Choroid plexus epithelial cell (primary cell): ENCODE results near the gene FAM83E.
"Not testable (repeated sequence)": the region's sequence is repeated elsewhere in the genome, so short reads cannot be mapped to it uniquely, and the experiment has no call there.

Experiments
- DNase-seq: peaks from one replicate; pipeline ENCODE4 v3.0.0-alpha.2; 2010; ENCODE audit warnings: low read depth
- H3K4me3 ChIP-seq: 2 replicates; pipeline ENCODE4 v1.5.1; 2011; ENCODE audit warnings: low read depth, mild to moderate bottlenecking, control low read depth, low read length, moderate library complexity
- TF ChIP-seq, protein P1 (sequence below): conservative IDR thresholded peaks from 2 replicates; pipeline ENCODE4 v1.5.1; 2011; ENCODE audit warnings: low read depth, mild to moderate bottlenecking, control low read depth, inconsistent platforms, low read length, moderate library complexity

The FAM83E gene

DNA sequence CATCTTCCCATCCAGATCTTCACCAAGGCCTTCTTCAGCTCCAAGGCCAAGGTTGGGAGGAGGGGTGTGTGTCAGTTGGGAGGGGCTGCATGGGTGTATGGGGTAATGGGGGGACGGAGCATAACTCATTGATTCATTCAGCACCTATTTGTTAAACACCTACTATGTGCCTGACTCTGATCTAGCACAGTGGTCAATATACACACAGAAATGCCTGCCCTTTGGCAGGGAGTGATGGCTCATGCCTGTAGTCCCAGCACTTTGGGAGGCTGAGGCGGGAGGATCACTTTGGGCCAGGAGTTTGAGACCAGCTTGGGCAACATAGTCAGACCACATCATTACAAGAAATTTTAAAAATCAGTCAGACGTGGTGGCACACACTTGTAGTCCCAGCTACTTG, 27.5 kb downstream of the FAM83E start:
- no peak for DNase-seq
- TF ChIP-seq, protein P1, sequence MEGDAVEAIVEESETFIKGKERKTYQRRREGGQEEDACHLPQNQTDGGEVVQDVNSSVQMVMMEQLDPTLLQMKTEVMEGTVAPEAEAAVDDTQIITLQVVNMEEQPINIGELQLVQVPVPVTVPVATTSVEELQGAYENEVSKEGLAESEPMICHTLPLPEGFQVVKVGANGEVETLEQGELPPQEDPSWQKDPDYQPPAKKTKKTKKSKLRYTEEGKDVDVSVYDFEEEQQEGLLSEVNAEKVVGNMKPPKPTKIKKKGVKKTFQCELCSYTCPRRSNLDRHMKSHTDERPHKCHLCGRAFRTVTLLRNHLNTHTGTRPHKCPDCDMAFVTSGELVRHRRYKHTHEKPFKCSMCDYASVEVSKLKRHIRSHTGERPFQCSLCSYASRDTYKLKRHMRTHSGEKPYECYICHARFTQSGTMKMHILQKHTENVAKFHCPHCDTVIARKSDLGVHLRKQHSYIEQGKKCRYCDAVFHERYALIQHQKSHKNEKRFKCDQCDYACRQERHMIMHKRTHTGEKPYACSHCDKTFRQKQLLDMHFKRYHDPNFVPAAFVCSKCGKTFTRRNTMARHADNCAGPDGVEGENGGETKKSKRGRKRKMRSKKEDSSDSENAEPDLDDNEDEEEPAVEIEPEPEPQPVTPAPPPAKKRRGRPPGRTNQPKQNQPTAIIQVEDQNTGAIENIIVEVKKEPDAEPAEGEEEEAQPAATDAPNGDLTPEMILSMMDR, result no peak
- no peak overlapping the region for H3K4me3 ChIP-seq

DNA sequence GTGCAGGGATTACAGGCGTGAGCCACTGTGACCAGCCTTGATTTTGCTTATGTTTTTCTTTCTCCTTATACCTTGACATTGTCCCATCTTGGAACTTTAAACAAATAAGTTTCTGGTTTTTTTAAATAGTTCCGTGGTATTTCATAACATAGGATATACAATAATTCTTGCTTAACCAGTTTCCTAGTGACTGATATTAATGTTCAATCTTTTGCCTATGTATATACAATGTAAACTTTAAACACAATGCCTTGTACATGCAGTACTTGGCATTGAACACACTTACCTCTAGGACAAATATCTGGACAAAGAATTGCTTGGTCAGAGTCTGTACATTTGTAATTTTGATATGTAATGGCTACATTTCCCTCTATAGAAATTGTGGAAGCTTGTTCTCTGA, 32.7 kb downstream of the FAM83E start:
- no peak overlapping the region for H3K4me3 ChIP-seq
- TF ChIP-seq, protein P1, result no peak
- no peak for DNase-seq

DNA sequence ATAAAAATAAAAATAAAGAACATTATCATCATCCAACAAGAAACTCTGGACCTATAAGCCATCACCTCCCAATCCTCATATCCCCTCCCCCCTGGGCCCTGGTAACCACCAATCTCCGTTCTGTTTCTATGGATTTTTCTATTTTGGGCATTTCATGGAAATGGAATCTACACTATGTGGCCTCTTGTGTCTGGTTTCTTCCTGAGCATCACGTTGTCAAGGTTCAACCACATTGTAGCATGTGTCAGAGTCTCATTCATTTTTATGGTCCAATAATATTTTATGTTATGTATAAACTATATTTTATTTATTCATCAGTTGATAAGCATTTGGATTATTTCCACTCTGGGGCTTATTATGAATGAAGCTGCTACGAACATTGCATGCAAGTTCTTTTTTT, 36.0 kb downstream of the FAM83E start:
- H3K4me3 ChIP-seq, result no peak overlapping the region
- DNase-seq, result peak; percentile 41
- TF ChIP-seq, protein P1, result no peak

DNA sequence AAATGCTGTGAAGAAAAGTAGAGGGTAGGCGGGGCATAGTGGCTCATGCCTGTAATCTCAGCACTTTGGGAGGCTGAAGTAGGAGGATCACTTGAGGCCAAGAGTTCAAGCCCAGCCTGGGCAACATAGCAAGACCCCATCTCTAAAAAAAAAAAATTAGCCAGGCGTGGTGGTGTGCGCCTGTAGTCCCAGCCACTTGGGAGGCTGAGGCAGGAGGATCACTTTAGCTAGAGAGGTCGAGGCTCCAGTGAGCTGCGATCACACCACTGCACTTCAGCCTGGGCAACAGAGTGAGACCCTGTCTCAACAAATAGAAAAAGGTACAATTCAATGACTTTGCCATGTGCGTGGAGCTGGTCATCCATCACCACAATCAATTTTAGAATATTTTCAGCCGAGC, 37.0 kb downstream of the FAM83E start:
- H3K4me3 ChIP-seq, DNase-seq: not testable (repeated sequence)

DNA sequence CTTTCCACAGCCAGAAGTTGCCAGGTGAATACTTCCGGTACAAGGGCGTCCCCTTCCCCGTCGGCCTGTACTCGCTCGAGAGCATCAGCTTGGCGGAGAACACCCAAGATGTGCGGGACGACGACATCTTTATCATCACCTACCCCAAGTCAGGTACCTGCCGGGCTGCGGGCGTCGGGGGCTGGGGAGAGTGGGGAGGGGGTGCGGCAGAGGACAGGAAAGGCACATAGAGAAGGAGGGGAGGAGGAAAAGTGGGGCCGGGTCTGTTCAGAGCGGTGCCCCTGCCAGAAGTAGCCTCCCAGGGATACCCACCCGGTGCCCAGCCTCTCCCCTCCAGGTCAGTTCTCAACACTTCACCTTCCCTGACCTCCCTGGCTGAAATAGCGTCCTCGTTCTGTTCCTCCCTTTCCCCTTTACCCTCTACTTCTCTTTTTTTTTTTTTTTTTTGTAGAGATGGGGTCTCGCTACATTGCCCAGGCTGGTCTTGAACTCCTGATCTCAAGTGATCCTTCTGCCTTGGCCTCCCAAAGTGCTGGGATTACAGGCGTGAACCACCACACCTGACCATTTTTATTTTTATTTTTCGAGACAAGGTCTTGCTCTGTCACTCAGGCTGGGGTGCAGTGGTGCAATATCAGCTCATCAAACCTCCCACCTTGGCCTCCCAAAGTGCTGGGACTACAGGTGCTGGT, 38.8 kb downstream of the FAM83E start:
- TF ChIP-seq, protein P1, result no peak
- H3K4me3 ChIP-seq, result no peak overlapping the region
- no peak for DNase-seq

DNA sequence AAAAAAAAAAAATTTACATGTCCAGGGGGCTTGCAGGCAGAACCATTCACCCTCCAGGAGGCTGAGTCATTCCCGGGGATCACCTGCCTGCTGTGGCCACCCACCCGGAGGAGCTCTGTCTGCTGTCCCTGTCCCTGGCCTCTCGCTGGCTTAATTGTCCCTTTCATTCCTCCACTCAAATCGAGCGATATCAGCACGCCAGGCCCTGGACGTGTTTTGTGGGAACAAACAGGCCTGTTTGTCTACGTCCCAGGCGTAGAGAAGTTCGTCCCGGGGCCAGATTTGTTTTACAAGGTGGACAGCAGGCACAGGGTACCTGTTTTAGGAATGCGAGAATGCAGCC, 41.7 kb downstream of the FAM83E start:
- H3K4me3 ChIP-seq, result no peak overlapping the region
- no peak for DNase-seq
- TF ChIP-seq, protein P1, result no peak

DNA sequence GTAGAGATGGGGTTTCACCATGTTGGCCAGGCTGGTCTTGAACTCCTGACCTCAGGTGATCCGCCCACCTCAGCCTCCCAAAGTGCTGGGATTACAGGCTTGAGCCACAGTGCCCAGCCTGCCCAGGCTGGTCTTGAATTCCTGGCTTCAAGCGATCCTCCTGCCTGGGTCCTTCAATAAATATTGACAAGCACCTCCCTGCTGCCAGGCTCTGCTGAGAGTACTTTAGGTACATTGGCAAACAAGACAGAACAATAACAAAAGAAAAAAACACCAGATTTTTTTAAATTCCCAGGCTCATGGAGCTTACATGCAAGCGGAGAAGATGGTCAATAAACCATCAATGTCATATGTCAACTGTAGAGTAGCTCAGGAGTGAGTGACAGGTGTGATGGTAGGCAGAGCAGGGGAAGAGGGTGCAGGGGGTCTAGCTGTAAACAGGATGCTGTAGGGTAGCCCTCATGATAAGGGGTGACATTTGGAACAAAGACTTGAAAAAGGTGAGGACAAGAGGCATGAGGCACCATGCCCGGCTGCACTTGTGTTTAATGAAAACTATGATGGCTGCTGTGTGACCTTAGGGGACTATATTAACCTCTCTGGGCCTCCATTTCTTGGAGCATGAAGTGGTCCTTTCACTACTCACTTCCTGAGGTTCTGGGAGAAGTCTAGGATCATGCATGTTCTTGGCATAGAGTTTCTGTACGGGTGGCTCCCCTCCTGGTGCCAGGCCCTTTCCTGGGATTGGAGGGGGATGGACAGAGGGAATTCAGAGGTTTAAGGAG, 43.3 kb downstream of the FAM83E start:
- DNase-seq, result no peak
- TF ChIP-seq, protein P1, result no peak
- H3K4me3 ChIP-seq, result no peak overlapping the region
